HG03066 (cell line): Measurements from ENCODE around the gene CHST12.

Experiments used
- ATAC-seq: cut with Tn5 transposase; IDR thresholded peaks from one replicate; pipeline ENCODE4 v1.9.1; 2021; ENCODE audit warnings: low read depth; ENCODE audit not compliant: unreplicated experiment

CHST12 gene

DNA sequence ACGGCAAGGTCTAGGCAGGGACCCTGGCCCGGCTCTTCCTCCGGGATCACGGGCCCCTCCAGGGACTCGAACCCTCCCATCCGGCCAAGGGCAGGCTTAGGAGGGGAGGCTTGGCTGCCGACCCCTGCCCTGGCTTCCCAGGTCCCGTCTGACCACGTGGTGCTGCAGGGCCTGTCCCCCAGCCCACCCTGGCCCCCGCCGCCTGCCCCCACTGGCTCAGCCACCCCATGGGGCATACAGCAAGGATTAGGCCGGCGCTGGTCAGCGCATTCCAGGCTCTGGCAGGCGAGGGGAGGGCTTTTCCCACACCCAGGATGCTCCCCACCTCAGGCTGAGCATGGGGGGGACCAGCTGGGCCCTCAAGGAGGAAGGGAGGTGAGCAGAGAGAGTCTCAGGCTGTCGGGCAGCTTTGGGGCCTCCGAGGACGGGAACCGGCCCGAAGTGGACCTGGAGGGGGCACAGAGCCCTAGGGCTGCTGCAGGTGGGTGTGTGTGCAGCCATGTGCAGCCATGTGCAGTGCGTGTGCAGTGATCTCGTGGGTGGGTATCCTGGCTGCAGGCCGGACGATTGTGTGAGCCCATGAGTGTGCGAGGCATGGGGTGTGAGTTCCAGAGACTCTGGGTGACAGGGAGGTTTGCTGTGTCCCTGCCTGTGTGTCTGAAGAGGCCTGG is 73.5 kb downstream of the CHST12 start:
- ATAC-seq: no peak

DNA sequence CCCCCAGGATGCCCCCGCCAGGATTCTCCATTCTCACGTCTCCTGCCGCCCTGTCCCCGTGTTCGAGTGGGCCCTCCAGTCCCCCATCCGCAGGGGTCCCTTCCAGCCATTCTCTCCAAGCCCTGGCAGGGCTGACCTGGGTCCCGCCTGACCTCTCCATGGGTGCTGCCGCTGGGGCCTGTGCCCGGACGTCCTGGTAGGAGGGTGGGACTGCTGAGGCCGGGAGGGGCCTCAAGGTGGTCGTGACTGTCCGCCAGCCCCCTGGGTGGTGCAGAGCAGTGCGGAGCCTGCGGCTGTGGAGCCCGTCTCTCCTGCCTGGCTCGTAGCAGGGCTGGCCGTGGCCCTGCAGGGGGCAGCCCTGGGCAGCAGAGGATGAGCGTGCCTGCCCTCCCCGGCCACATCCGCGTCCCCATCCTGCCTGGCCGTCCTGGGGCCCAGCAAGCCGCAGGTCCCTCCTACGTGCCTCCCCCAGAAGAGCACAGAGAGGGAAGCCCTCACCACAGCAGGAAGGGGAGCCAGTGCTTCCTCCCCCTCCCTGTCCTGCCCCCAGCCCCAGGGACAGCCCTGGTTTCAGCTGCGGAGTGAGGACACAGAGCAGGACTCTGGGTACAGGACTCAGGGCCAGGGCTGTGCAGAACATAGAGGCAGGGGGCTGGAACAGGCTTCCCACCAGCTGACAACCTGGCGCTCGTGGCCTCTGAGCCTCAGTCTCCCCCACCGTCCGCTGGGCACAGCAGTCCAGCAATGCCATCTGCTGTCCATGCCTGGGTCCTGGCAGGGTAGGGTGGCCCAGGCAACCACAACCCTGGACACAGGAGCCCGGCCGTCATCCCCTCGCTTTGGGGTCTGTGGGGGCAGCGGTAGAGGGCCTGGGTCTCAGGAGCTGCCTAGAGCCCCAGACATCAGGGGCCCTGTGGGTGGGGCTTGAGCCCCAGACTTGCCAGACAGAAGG is 74.3 kb downstream of the CHST12 start:
- peak; percentile 55 for ATAC-seq

DNA sequence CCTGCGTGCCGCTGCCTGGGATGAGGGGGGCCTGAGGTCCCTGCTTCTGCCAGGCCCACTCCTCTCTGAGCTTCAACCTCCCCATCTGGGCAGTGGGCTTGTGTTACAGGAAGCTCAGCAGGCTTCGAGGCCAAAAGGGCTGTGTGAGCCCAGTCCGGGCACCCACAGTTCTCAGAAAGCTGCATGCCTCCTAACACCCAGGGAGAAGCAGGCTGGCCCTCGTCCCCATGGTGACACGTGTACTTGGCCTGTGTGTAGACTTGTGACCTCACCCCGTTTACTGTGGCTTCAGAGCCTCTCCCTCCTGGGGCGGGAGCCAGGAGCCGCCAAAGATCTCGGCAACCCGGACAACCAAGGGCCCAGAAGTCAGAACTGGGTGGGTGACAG is 75.0 kb downstream of the CHST12 start:
- no peak for ATAC-seq

DNA sequence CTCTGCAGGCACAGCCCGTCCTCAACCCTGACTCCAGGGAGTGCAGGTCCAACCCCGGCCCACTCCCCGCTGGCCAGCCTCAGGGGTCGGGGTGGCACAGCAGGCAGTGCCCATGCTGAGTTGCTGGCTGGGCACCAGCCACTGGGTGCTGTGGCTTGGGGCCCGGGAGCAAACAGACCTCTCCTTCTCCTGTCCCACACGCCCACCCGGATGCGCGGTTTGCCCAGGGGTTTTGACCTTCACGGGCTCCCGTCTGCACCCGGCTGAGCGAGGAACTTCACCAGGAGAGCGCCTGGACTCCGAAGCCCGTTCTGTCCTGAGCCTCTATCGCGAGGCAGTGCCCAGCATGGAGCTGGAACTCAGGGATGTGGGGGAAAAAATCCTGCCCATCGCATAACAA is 75.4 kb downstream of the CHST12 start:
- ATAC-seq: no peak

DNA sequence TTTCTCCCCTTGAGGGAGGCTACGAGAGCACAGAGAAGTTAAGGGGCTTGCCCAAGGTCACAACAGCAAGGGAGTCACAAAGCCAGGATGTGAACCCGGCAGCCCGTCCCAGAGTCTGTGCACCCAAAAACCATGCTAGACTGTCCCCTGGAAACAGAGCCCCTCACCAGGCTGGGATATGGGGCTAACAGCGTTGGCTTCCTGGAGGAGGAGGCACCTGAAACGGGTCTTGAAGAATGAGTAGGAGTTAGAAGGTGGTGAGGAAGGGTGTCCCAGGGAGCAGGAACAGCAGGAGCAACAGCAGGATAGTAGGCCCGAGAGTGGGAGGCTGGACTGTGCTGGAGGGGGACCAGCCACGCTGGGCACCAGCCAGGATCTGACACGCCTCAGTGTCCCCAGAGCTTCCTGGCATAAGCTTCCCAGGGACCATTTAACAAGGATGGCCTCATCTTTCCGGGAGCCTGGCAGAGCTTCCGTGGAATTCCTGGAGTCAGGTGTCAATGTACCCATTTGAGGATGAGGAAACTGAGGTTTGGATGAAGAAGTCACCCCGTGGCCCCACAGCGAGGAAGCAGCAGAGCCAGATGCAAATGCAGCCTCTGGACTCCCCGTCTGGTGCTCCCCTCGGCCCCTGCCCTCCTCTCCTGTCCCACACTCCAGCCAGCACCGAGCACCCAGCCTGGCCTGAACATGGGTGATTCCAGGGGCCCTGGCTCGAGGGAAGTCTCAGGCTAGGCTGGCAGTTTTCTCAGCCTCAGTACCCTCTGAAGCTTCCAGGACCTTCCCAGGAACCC is 76.1 kb downstream of the CHST12 start:
- ATAC-seq: no peak

DNA sequence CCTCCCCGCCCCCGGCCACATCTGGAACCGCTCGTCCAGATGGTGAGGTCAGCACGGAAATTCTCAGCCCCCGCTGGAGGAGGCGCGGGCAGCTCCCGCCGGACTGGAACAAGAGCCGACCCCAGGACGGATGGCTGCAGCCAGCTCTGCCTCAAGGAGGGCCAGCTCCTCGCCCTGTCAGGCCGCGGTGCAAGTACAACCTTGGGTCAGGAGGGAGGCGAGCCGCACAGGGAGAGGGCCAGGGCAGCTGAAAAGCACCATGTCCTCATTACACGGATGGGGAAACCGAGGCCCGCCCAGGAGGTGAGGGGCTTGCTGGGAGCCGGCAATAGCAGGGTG is 76.6 kb downstream of the CHST12 start:
- ATAC-seq: no peak

DNA sequence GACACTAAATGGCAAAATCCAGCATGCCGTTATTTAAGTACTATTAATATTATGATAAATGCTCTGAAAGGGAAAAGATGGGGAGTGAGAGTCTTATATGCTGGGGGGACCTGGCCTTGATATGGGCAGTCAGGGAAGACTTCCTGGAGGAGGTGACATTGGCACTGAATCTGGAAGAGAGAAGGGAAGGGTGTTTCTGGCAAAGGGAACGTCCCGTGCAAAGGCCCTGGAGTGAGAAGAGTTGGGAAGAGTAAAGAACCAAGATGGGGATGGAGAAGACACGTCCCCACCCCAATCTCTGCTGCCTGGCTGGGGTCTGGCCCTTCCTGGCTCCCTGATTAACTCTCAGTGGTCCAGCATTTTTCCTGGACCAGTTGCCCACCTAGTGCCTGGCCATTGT is 77.8 kb downstream of the CHST12 start:
- ATAC-seq: no peak

DNA sequence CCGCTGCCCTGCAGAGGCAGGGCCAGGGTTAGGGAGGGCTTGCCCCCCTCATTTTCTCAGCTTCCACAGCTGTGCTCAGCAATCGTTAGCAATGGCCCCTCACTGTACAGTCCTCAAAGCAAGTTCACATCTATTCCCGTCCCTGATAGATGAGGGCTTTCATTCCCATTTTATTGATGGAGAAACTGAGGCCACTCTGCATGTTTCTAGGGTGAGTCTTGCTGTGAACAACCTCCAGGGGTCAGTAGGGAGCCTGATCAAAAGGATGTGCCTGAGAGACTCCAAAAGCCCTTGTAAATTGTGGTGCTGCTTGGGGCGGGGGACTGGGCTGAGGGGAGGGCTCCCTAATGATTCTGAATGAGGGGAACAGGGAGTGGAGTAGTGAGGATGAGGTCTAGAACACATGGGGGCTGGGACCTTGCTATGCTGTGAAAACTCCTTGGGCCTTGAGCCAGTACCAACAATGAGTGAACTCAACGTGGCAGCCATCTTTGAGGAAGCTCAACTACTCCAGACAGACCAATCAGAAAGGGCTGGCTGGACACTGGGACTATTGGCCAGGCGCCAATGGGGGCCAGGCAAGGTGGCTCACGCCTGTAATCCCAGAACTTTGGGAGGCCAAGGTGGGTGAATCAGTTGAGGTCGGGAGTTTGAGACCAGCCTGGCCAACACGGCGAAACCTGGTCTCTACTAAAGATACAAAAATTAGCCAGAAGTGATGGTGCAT is 79.5 kb downstream of the CHST12 start:
- ATAC-seq: no peak

DNA sequence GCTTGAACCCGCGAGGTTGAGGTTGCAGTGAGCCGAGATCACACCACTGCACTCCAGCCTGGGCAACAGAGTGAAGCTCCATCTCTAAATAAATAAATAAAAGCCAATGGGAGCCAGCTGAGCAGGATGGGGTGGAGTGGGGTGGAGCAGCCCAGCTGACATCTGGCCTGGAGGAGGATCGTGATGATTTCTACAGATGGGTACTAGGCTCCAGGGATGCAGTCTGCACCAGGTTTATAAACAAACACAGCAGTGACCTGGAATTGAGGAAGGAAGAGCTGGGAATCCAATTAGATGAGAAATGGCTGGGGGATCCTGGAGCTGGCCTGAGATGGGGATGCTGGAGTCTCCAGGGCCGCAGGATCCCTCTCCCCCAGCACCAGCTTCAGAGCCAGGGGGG is 80.1 kb downstream of the CHST12 start:
- ATAC-seq: no peak

DNA sequence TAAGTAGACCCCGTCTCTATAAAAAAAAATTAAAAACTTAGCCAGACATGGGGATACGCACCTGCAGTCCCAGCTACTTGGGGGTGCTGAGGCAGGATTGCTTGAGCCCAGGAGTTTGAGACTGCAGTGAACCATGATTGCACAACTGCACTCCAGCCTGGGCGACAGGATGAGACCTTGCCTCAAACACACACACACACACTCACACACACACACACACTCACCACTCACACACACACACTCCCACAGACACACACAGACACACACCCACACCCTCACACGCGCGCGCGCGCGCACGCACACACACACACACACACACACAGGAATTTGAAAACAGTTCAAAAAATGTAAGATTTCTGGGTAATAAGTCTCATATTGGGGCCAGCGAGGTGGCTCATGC is 81.5 kb downstream of the CHST12 start:
- no peak for ATAC-seq

DNA sequence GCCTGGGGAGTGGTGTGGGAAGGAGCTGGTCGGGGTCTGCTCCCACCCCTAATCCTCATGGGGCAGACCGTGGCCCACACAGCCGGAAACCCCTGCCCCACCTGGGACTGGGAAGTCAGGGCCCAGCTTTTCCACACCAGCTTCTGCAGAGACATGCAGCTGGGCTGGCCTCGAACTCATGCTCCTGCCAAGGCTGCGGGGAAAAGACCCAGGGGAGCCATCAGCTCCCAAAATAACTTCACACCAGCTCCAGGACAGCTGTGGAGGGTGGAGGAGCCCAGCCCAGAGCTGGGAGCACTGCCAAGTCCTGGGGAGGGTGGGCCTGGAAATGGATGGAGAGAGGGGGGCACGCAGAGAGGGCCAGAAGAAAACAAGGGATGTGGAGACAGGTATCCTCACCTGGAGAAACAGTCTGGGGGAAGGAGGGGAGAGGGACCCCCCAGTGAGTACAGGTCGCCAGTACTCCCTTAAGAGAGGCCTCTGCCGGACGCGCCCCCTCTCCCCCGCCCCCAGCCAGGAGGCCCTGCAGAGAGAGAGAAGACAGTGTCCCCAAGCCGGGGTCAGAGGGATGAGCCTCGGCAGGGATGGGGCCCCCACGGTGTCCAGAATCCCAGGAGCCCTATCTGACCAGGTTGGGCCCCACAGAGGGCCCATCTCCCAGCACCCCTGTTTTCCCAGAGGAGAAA is 84.3 kb downstream of the CHST12 start:
- ATAC-seq: no peak

DNA sequence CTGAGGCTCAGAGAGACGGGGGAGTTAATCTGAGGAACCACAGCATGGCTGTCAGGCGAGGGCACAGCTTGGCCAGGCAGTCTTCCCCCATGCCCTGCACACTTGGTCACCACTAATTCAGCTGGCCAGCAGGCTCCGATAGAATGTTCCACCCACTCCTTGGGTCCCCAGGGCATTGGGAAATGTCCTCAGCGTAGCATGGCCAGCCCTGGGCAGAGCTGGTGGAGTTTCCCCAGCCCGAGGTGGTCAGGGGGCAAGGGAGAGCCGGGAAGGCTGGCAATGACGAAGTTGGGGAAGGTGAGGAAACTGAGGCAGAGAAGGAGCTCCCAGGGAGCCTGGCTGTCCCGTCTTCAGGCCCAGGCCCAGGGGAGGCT is 84.8 kb downstream of the CHST12 start:
- no peak for ATAC-seq

DNA sequence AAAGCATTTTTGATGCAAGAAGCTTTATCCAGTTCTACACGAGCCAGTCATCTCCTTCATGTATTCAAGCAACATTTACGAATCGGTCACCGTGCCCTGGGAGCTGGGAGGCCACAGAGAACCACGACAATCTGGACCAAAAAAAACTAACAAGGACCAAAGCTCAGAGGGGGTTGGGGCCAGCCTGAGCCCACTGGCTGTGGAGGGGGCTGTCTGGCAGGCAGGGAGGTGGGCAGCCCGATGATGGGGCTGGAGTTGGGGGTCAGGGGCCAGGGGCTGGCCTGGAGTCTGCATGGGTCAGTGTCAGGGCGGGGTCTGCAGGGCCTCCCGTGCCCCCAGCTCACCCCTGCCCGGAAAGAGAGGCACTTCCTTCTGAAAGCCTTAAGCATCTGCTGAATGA is 85.3 kb downstream of the CHST12 start:
- no peak for ATAC-seq

DNA sequence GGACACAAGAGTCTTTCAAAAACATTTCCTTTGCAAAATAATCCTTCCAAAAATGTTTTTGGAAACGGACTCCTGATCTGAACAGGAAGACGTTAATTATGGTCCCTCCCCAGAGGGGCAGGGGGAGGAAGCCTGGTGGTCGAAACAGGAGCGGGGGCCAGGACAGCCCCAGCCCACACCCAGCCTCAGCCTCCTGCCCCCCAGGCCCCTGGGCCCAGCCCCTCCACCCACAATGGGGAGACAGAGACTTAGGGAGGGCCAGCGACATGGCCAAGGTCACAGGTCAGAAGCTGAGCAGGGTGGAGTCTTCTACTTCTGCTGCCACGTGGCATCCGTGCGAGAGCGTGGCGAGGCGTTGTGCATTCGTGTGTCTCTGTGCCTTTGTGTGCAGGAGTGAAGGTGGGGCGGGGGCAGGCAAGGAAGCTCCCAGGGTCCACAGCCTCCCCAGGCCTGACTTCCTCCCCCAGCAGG is 86.8 kb downstream of the CHST12 start:
- no peak for ATAC-seq

DNA sequence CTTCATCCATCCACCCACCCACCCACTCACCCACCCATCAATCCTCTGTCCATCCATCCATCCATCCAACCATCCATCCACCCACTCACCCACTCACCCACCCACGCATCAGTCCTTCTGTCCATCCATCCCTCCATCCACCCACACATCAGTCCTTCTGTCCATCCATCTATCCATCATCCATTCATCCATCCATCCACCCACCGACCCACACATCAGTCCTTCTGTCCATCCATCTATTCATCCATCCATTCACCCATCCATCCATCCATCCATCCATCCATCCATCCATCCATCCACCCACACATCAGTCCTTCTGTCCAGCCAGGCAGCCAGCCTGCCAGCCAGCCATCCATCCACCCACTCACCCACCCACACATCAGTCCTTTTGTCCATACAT is 88.6 kb downstream of the CHST12 start:
- no peak for ATAC-seq

DNA sequence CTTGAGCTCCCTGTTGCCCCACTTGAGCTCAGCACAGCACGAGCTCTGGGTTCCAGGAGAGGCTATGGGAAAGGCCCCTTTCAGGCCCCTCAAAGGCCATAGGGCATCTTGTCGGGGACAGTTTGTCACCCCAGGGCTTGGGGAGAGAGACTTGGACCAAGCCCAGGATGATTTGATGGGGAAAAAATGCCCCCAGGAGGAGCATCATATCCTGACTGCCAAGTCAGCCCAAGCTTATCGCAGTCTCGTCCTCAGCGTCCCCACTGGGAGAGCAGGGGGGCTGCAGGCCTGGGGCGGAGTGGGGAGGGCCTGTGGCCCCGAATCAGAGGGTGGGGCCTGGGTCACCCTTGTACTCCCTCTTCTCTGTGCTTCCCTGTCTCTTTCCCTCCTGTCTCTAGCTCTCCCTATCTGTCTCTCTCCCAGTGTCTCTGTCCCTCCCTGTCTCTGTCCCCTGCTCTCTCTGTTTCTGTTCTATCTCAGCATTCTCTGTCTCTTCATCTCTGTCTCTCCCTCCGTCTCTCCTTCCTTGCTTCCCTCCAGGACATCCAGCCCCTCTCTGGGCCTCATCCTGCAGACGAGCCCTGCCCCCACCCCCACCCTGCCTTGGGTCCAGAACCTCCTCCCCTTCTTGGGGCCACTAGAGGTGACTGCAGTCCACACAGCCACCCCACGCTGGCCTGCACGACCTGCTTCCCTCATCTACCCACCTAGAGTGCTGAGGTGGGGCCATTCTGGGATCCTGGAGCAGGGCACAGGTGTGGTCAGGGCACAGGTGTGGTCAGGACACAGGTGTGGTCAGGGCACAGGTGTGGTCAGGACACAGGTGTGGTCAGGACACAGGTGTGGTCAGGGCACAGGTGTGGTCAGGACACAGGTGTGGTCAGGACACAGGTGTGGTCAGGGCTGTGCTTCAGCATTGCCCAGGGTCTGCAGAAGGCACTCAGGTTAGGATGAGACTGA is 90.1 kb downstream of the CHST12 start:
- no peak for ATAC-seq

DNA sequence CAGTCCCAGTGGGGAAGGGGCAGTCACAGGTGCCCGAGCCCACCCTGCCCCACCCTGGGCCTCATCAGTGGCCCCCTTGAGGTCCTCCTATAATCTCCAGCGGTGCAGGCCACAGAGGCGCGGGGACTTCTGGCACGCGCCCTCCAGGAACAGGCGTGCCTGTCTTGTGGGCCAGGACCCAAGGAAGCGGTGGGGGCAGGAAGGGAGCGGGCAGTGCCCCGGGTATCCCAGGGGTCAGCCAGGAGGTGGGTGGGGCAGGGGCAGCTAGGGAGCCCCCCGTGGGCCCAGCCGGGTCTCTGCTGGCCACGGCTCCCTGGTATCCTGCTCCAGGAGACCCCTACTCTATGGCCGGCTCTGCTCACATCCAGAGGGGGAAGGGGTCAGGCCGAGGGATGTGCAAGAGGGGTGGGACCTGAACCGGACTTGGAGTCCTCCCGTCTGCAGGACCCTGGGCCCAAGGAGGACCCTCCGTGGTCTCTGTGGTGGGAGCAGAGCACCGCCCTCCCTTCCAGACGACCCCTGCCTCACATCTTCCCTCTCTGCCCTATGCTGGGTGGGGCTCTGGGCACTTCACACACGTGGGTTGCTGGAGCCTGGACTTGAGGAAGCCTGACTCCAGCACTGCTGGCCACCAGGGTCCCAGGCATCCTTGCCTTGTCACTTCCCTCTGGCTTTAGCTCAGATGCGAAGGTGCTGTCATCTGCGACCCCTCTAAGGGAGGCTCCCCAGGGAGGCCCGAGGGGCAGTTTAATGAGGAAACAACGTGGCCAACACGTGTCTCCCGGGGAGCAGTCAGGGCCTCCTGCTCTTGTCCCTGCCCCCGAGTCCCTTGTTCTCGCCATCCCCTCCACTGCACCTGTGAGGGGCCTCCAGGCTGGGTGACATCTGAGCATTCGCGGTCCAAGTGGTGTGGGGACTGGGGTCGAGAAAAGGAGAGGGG is 91.0 kb downstream of the CHST12 start:
- ATAC-seq: no peak
